ENCODE measurements around the gene ANKRD63.

The ANKRD63 gene

GRCh38 chr15:40313531-40314398 is 30.9 kb upstream of the ANKRD63 start:
- DNase-seq = peak in 1 of 2 experiments; percentile 41

GRCh38 chr15:40312370-40313158 is 29.7 kb upstream of the ANKRD63 start:
- DNase-seq = no peak

GRCh38 chr15:40310993-40311392 is 28.1 kb upstream of the ANKRD63 start:
- no peak for DNase-seq

GRCh38 chr15:40310001-40310959 is 27.4 kb upstream of the ANKRD63 start:
- DNase-seq = peak in 1 of 2 experiments; percentile 85

GRCh38 chr15:40309344-40309862 is 26.5 kb upstream of the ANKRD63 start:
- peak in 1 of 2 experiments; percentile 40 for DNase-seq

DNA sequence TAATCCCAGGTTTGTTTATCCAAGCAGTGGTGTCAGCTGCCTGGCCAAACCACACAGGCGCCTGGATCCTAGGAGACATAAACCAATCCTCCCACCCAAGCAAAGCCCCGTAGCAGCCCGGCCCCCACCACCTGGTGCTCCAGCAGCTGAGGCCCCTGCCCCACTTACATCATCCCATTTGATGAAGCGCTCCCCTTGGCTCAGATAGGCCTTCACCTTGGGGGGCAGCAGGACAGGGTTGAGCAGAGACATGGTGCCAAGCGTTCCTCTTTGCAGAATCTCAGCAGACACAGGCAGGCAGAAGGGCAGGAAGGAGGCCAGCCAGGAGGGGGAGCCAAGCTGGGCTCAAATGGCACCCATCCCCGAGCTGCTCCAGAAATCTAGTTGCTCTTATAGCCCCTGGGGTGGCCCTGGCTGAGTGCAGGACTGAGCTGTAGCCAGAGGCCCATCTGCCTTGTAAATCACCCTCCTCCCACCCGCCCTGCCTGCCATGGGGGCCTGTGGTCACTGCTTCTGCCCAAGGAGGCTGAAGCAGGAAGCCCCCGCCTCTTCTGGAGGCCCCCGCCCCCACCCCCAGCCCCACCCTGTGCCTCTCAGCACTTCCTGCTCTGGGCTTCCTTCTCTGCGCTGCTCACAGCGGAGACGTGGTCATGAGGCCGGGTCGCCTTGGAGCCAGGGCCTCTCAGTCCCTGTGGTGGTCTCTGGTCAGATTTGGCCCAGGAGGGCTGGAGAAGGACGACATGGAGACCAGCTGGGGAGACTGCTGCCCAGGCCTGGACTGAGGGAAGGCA is 24.8 kb upstream of the ANKRD63 start, which contains the start of gene PLCB2:
PLCB2 (minus strand) TSS at position 515 of the 791 bp plus-strand sequence; CDS start at position 252, 263 bp downstream.
- peak; percentile 42 to 81 for DNase-seq

DNA sequence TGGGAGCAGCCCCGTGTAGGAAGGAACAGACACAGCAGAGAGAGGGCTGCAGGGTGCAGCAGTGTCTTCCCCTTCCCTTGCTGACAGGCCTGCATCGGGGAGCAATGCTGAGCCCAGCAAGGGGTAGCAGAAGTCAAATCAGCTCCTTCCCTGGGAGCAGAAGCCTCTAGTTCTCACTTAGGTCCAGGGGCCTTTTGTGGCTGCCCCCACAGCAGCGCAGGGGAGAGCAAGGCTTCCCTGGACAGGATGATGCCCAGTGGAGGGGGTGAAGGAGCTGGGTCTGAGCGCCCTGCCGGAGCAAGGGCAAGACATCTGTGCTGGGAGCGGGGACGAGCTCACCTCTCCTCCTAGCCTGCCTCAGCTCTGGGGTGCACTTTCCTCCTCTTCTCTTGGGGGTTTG is 24.0 kb upstream of the ANKRD63 start:
- no peak for DNase-seq

DNA sequence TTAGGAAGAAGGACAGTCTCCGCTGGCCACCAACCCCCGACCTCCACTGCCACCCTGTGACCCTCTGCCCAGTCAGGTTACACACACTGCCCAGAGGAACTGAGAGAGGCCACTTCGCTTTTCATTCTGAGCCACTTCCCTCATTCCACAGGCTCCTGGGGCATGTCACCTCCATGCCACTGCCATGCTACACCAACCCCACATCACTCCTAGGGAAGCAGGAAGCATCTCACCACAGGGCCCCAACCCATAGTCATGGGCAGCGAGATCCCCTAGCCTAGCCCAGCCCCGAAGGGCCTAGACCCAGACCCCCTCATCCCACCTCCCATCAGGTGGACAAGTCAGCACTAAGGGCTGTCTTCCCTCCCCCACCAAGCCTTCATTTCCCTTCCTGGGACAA is 23.5 kb upstream of the ANKRD63 start:
- DNase-seq = no peak

DNA sequence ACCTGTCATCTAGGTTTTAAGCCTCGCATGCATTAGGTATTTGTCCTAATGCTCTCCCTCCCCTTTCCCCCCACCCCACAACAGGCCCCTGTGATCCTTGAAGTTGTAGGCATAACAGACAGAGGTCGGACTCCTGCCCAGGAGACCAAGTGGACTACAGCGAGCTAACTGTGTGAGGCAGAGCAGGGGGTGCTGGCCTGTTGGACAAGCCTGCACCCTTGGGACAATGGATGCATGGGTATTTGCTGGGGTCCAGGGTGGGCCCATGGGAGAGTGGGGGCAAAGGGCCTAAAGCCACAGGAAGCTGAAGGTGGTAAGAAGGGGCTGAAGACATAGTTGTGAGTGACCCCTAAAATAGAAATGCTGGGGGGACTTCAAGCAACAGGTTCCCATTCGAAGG is 22.4 kb upstream of the ANKRD63 start:
- DNase-seq = no peak

GRCh38 chr15:40303576-40303975 is 20.7 kb upstream of the ANKRD63 start:
- DNase-seq = no peak

DNA sequence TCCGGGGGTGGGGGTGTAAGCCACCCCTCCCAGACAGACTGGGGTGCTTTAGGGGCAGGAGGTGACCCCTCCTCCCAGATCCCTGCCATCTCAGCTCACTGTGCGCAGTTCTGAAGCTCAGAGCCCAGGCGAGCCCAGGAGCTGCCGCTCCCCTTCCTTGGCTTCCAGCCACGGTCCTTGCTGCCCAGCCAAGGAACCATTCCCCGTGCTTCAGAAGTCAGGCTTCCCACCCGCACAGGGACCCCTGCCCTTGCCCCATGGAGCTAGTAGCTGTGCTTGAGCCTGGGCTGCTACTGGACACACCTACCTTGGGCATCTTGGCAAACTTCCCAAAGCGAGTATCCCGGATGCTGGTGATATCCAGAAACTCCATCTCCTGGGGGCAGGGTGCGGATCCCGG is 20.1 kb upstream of the ANKRD63 start:
- DNase-seq = no peak

DNA sequence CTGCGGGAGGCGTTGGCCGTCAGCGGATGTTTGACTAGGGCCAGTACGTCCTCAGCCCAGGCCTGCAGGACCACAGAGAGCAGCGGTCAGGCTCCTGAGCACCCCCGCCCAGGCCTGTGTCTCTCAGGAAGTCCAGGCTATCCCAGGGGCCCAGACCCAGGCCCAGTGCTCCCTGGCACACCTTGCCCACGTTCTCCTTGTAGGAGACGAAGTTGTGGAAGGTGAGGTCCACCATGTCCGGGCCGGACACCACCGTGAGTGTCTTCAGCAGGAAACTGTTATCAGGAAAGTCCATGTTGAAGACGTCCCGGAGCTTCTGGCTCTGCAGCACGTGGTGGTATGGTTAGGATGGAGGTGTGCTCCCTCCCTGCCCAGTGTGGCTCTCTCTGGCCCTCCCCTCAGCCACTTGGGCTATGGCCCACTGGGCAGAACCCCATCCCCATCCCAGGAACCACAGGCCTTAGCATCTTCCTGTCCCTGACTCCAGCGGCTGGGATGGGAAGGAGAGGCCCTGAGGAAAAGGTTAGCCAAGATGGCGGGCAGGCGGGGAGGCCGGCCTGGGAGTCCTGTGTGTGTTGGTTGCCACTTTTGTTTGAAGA is 19.5 kb upstream of the ANKRD63 start:
- no peak for DNase-seq

DNA sequence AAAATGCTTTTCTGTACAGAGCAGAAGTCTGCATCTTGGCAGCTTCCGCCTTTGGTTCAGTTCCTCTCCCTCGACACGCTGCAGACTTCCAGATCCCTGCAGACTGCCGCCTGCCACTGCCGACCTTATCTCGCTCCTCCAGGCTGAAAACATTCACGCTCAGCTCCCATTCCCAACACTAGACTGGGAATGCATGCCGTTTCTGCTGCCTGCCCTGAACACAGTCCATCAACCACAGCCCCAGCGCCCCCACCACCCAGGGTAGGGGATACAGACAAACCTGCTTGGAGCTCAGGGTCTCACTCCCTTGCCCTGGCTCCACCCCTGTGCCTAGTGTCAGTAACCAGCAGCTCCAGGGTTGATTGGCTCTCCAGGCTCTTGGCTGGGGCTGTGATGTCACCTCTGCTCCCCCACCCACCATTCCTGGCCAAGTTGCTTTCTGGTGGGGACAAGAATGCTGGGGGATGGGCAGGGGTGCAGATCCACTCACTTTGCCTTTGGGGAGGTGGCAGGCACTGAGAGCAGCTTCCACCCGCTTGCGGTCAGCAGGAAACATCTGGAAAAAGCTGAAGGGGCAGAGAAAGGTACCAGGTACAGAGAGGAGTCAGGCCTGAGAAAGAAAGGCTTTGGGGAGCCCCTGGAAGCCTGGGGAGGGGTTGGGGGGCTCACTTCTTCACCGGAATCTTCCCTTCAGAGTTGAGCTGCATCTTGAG is 18.8 kb upstream of the ANKRD63 start:
- no peak for DNase-seq

DNA sequence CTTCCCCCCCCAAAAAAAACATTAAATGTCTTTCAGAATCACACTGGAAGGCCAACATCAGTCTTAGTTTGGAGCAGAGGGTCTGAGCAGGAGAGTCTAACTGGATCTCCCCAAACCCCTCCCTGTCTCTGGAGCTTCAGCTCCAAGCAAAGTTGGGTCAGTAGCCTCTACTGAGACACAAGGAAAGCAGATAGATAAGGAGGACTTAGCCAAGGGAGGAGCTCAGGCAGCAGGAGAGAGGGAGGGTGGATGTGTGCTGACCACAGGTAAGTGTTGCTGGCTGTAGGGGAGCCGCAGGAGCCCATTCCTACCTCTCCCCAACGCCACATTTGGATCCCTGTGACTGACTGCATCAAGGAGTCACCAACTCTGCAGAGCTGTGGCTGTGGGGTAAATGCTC is 17.9 kb upstream of the ANKRD63 start:
- DNase-seq = no peak

DNA sequence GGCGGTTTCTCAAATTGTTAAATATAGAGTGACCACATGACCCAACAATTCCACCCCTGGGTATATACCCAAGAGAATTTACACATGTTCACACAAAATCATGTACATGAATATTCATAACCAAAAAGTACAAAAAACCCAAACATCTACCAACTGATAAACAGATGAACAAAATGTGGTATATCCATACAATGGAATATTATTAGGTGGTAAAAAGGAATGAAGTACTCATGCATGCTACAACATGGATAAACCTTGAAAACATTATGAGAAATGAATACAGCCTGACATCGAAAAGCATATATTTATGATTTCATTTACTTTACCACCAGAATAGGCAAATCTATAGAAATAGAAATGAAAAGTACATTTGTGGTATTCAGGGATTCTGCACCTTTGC is 17.5 kb upstream of the ANKRD63 start:
- DNase-seq = no peak

GRCh38 chr15:40298216-40298935 is 15.5 kb upstream of the ANKRD63 start:
- DNase-seq = no peak

GRCh38 chr15:40297356-40297755 is 14.5 kb upstream of the ANKRD63 start:
- no peak for DNase-seq

DNA sequence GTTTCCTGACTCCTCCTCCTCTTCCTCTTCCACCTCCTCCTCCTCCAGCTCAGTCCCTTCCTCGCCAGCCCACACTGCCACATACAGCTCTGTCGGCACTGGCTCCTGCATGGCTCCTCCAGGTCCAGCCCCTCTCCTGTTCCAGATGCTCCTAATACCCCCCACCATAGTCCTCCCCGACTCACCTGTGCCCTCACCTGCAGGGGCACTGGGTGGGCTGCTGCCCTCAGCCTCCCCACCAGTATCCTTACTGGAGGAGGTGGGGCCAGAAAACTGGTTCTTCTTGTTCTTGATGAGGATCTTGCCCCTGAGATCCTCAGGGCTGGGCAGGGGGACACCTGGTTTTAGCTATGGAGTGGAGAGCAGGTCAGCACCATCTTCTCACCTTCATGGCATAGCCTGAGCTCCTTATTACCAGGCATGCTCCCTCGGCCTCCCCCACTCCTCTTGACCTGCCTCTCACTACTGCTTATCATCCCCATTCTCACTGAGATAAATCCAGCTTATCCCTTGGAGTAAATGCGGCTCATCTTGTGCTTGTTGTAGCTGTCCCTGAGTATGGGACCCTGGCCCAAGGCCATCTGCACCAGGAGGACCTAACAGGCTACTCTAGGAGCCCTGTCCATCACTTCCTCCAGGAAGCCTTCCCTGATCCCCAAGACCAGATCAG is 13.8 kb upstream of the ANKRD63 start:
- no peak for DNase-seq

DNA sequence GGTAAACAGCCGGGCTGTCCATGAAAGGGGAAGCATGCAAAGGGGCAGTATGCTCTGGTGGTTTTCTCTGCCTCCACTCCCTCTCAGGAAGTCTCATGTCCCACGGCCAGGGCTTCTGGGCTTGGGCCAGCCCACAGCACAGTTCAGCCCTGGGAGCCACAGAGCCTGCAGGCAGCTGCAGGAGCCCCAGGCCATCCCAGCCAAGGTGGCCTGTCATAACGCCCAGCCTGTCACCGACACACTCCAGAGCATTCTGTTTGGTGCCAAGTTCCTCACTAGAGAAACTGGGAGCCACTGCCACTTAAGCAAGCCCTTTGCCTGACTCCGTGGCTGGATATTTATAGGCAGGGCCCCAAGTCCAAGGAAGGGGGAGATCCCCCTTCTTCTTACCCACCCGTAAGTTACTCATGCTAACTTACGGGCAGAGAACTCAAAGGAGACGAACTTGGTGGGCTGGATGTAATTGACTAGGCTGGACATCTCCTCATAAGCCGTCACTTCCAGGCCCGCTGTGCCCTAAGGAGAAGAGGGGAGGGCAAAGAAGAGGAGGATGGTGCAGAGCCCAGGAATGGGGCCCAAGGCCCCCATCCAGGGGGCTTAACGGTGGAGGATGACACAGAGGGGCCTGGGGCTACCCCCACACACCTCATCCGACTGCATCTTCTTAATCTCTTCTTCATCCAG is 13.2 kb upstream of the ANKRD63 start:
- DNase-seq = no peak

All from NCI-H526 (cell line).